SK-N-MC (cell line): ENCODE data around the gene SLC25A4.
"Not testable (repeated sequence)": the region's sequence is repeated elsewhere in the genome, so short reads cannot be mapped to it uniquely, and the experiment has no call there.

Source experiments
- DNase-seq: peaks from one replicate; pipeline ENCODE4 v3.0.0-alpha.2; 2011; ENCODE audit warnings: low read depth, low spot score
- H3K27ac ChIP-seq: fragments of 200-600 bp; sonication (generic); 2 replicates; pipeline ENCODE4 v1.5.1; 2016; ENCODE audit warnings: mixed run types
- H3K36me3 ChIP-seq: fragments of 200-600 bp; sonication (generic); 2 replicates; pipeline ENCODE4 v1.6.1; 2017; ENCODE audit warnings: antibody characterized with exemption, low read length, mixed read lengths; ENCODE audit not compliant: insufficient read depth
- H3K4me3 ChIP-seq: fragments of 200-600 bp; sonication (generic); 2 replicates; pipeline ENCODE4 v1.5.1; 2016
- H3K9ac ChIP-seq: fragments of 200-600 bp; sonication (generic); 2 replicates; pipeline ENCODE4 v1.8.0; 2017; ENCODE audit warnings: mixed run types, mixed read lengths; ENCODE audit not compliant: insufficient read length
- H3K9me3 ChIP-seq: fragments of 200-600 bp; sonication (generic); 2 replicates; pipeline ENCODE4 v1.6.1; 2017; ENCODE audit warnings: low read depth, mild to moderate bottlenecking, antibody characterized with exemption, low read length, moderate library complexity, mixed read lengths
- EZH2 ChIP-seq: fragments of 200-600 bp; sonication (generic); IDR thresholded peaks from one replicate; pipeline ENCODE4 v1.6.1; 2017; ENCODE audit warnings: antibody characterized with exemption
- FOXP2 ChIP-seq: optimal IDR thresholded peaks from 2 replicates; pipeline ENCODE3; 2011; ENCODE audit warnings: mild to moderate bottlenecking, moderate library complexity; ENCODE audit not compliant: insufficient read depth; ENCODE audit errors: extremely low read length, control extremely low read depth
- POLR2AphosphoS5 ChIP-seq: IDR thresholded peaks from 2 replicates; pipeline ENCODE4 v1.6.1; 2012; ENCODE audit warnings: mild to moderate bottlenecking, low read depth, low read length, borderline replicate concordance

SLC25A4 gene

DNA sequence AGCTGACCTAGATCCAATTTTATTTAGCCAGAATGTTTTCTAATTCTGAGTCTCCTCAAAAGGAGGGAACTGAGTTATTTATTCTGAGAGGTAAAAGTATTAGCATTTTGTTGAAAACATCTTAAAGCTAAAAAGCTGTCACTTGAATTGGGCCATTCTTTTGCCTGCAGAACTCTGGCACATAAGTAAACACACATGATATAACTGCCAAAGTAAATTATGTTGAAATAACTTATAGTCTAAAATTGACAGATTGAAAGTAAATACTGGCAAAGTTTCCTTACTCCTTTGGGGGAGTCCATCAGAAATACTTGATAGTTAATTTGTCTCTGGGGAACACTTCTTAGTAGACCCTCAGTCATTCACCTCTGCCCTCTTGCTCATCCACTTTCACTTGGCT lies 38.3 kb upstream of the SLC25A4 start:
- no peaks in the 10 kb centered on the region for H3K36me3 ChIP-seq
- H3K9me3 ChIP-seq = no peaks in the 10 kb centered on the region
- H3K9ac ChIP-seq = no peak overlapping the region
- TF ChIP-seq EZH2 = no peak
- no peak for TF ChIP-seq POLR2AphosphoS5
- TF ChIP-seq FOXP2 = no peak
- no peak overlapping the region for H3K27ac ChIP-seq
- no peak overlapping the region for H3K4me3 ChIP-seq
- DNase-seq = no peak

DNA sequence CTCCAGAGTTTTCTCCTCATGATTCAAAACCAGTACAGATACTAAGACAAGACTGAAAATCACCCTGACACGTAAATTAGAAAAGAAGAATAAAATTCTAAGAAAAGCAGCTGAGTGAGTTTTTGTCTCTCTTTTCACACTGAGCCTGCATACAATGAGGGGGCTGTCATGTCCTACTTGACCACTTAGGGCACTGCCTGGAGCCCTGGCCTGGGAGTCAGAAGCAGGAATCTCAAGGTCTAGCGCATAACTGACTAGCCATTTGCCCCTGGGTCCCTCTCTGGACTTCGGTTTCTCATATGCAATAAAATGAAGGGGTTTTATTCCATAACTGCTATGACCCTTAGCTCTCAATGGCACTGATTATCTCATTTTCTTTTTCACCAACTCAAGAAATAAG lies 36.7 kb upstream of the SLC25A4 start:
- TF ChIP-seq EZH2 = no peak
- no peak for TF ChIP-seq FOXP2
- no peak for TF ChIP-seq POLR2AphosphoS5
- Histone ChIP-seq H3K9me3 (no peaks in the 10 kb centered on the region), H3K27ac (no peak overlapping the region), H3K9ac (no peak overlapping the region), H3K36me3 (no peaks in the 10 kb centered on the region), H3K4me3 (no peak overlapping the region)
- no peak for DNase-seq

DNA sequence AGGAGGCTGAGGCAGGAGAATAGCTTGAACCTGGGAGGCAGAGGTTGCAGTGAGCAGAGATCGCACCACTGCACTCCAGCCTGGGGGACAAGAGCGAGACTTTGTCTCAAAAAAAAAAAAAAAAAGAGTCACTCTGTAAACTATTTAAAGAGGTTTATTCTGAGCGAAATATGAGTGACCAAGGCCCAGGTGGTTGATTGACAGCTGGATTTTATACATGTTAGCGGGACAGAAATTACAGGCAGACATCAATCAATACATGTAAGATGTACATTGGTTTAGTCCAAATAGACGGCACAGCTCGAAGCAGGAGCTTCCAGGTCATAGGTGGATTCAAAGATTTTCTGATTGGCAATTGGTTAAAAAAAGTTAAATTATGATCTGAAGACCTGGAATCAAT lies 35.5 kb upstream of the SLC25A4 start:
- not testable (repeated sequence) for DNase-seq, H3K36me3 ChIP-seq, H3K27ac ChIP-seq, H3K9me3 ChIP-seq, H3K4me3 ChIP-seq, H3K9ac ChIP-seq

DNA sequence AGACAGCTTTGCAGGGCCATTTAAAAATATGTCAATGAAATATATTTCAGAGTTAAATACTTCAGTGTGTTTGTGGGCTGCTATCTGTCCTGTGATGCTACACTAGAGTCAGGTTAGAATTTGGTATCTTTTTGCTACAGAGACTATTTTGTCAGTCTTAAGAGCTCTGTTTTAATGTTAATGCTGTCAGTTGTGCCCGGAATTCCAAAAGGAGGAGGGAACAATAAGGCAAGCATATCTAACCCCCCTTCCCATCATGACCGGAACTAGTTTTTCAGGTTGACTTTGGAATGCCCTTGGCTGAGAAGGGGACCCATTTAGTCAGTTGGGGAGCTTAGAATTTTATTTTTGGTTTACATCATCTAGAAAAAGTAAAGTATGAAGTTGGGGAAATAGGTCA lies 34.9 kb upstream of the SLC25A4 start:
- H3K9ac ChIP-seq = no peak overlapping the region
- DNase-seq = no peak
- H3K9me3 ChIP-seq = no peaks in the 10 kb centered on the region
- H3K36me3 ChIP-seq = no peaks in the 10 kb centered on the region
- no peak for TF ChIP-seq POLR2AphosphoS5
- H3K4me3 ChIP-seq = no peak overlapping the region
- H3K27ac ChIP-seq = no peak overlapping the region

DNA sequence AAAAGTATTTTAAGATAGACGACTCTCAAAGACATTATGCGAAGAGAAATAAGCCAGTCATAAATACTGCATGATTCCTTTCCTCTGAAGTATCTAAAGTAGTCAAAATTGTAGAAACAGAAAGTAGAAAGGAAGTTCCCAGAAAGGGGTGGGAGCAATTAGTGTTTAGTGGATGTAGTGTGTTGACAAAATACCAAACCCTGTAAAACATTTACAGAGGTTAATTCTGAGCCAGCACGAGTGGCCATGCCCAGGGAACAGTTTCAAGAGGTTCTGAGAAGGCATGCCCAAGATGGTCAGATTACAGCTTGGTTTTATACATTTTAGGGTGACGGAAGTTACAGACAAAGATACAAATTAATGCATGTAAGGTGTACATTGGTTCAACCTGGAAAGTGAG lies 34.4 kb upstream of the SLC25A4 start:
- Histone ChIP-seq H3K36me3 (no peaks in the 10 kb centered on the region), H3K4me3 (no peak overlapping the region), H3K27ac (no peak overlapping the region), H3K9ac (no peak overlapping the region), H3K9me3 (no peaks in the 10 kb centered on the region)
- TF ChIP-seq EZH2 (no peak), FOXP2 (no peak), POLR2AphosphoS5 (no peak)
- no peak for DNase-seq

GRCh38 chr4:185109736-185110135 lies 33.3 kb upstream of the SLC25A4 start:
- H3K9ac ChIP-seq = no peak overlapping the region
- H3K4me3 ChIP-seq = no peak overlapping the region
- no peaks in the 10 kb centered on the region for H3K9me3 ChIP-seq
- no peaks in the 10 kb centered on the region for H3K36me3 ChIP-seq
- TF ChIP-seq FOXP2 (no peak), EZH2 (no peak), POLR2AphosphoS5 (no peak)
- no peak for DNase-seq
- H3K27ac ChIP-seq = no peak overlapping the region

DNA sequence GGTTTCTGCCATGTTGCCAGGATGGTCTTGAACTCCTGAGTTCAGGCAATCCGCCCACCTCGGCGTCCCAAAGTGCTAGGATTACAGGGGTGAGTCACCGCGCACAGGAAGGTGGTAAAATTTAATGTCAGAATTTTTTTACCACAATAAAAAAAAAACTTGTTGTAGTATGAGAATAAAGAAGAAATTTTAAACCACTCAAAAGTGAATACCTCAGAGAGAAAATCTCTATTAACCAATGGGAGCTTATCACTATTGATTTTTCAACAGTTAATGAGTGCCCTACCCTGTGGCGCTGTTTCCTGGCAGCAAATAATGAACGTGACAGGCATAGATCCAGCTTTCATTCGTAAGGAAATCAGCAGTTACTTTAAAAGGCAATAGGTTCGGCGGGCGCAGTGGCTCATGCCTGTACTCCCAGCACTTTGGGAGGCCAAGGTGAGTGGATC lies 32.7 kb upstream of the SLC25A4 start:
- no peak overlapping the region for H3K27ac ChIP-seq
- no peak for DNase-seq
- H3K9me3 ChIP-seq = no peaks in the 10 kb centered on the region
- no peak overlapping the region for H3K9ac ChIP-seq
- no peak overlapping the region for H3K4me3 ChIP-seq
- no peaks in the 10 kb centered on the region for H3K36me3 ChIP-seq
- TF ChIP-seq POLR2AphosphoS5 = no peak
- no peak for TF ChIP-seq FOXP2
- no peak for TF ChIP-seq EZH2

DNA sequence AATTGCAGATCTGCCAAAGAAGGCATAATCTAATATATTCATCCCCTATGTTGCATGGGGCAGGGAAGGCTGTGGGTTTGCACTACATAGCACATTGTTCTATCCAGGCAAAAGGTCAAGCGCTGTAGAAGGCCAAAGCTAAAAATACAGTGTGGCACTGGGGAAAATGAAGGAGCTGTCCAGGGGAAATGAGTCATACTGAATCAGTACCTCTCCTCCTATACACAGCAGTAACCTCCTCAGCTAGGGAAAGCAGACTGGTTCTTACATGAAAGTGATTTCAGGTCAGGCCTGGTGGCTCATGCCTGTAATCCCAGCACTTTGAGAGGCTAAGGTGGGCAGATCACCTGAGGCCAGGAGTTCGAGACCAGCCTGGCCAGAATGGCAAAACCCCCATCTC lies 31.0 kb upstream of the SLC25A4 start:
- H3K9ac ChIP-seq = no peak overlapping the region
- no peak for DNase-seq
- no peak overlapping the region for H3K27ac ChIP-seq
- H3K36me3 ChIP-seq = no peaks in the 10 kb centered on the region
- TF ChIP-seq POLR2AphosphoS5 (no peak), FOXP2 (no peak), EZH2 (no peak)
- H3K4me3 ChIP-seq = no peak overlapping the region
- H3K9me3 ChIP-seq = no peaks in the 10 kb centered on the region

- H3K36me3 ChIP-seq = no peaks in the 10 kb centered on the region
- no peak overlapping the region for H3K27ac ChIP-seq
- no peak for DNase-seq
- TF ChIP-seq POLR2AphosphoS5 = no peak
- TF ChIP-seq EZH2 = no peak
- TF ChIP-seq FOXP2 = no peak
- no peak overlapping the region for H3K9ac ChIP-seq
- H3K9me3 ChIP-seq = no peaks in the 10 kb centered on the region
- no peak overlapping the region for H3K4me3 ChIP-seq
These were observed 29.7 kb upstream of the SLC25A4 start for GRCh38 chr4:185113340-185113739.

DNA sequence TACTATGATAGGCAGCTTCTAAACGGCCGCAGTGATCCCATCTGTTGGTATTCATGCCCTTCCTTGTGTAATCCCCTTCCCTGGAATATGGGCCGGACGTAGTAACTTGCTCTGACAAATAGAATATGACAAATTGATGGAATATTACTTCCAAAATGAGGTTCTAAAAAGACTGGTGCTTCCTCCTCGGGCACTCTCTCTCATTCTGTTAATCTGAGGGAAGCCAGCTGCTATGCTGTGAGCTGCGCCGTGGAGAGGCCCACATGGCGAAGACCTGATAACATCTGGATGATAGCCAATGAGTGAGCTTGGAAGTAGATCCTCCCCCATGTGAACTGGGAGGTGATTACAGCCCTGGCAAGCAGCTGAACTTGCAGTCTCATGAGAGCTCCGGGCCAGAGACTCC lies 27.2 kb upstream of the SLC25A4 start:
- DNase-seq = peak; percentile 34
- Histone ChIP-seq H3K36me3 (no peaks in the 10 kb centered on the region), H3K27ac (no peak overlapping the region), H3K9me3 (no peaks in the 10 kb centered on the region), H3K9ac (no peak overlapping the region), H3K4me3 (no peak overlapping the region)
- no peak for TF ChIP-seq FOXP2
- TF ChIP-seq POLR2AphosphoS5 = peak; percentile 35; the same call in 1 of the 2 replicates
